Measurements from ENCODE around the gene RTTN. TPM values are rescaled to one million over a fixed set of nuclear protein-coding genes. Genes with fewer than 3 reads are reported as not detected.

The RTTN gene
- polyA plus RNA-seq, 1 donor (not counting 4 experiments of a cell fraction or from before 2014, with no cell fraction given) = 77.3 TPM

- no peaks in the 10 kb centered on the region for H3K27me3 ChIP-seq (ENCODE audit: control insufficient read depth, extremely low read depth, insufficient read depth, low read length)
- no peak overlapping the region for H3K4me3 ChIP-seq (ENCODE audit: control insufficient read depth in 2 of 3, extremely low read depth in 1 of 3, insufficient read depth in 2 of 3, low read depth in 1 of 3, low read length in 3 of 3)
- dilution Hi-C loops (cut with MboI; ENCODE audit: extremely low pct_ligation_motif_present, low sequenced_read_pairs) = no loop called here
- H3K4me2 ChIP-seq (ENCODE audit: control insufficient read depth, extremely low read depth, insufficient read depth, low read depth, low read length) = no peak overlapping the region
- no peak overlapping the region for H3K9ac ChIP-seq (ENCODE audit: control insufficient read depth, extremely low read depth, insufficient read depth, low read length)
- no peak for FAIRE-seq
- H3K9me1 ChIP-seq (ENCODE audit: control insufficient read depth, extremely low read depth, insufficient read depth, low read length) = no peaks in the 10 kb centered on the region
- no peaks in the 10 kb centered on the region for H3K4me1 ChIP-seq (ENCODE audit: control insufficient read depth, extremely low read depth, insufficient read depth, low read length)
- no peaks in the 10 kb centered on the region for H3K36me3 ChIP-seq (ENCODE audit: control insufficient read depth in 2 of 2, extremely low read depth in 1 of 2, insufficient read depth in 2 of 2, low read length in 2 of 2)
- H3K79me2 ChIP-seq (ENCODE audit: control insufficient read depth, insufficient read depth, low read length) = no peaks in the 10 kb centered on the region
- TF ChIP-seq CTCF (optimal IDR thresholded peaks at IDR 0.05 in 1 of 3, IDR thresholded peaks at IDR 0.05 in 1 of 3, conservative IDR thresholded peaks at IDR 0.05 in 1 of 3; ENCODE audit: extremely low read depth in 1 of 3, insufficient read depth in 2 of 3, low read length in 3 of 3) = no peak
- TF ChIP-seq EZH2 (IDR thresholded peaks at IDR 0.05; ENCODE audit: low read length) = no peak
- DNase-seq (ENCODE audit: low read depth, low spot score) = no peak
- H2AFZ ChIP-seq (ENCODE audit: control insufficient read depth, low read length) = no peak overlapping the region
- H4K20me1 ChIP-seq (ENCODE audit: control insufficient read depth, extremely low read depth, insufficient read depth, low read length) = no peaks in the 10 kb centered on the region
- no peak overlapping the region for H3K27ac ChIP-seq (ENCODE audit: control insufficient read depth, insufficient read depth, low read length)
- no peaks in the 10 kb centered on the region for H3K9me3 ChIP-seq (ENCODE audit: control insufficient read depth, low read depth, low read length)
Observed at GRCh38 chr18:70229639-70230038, 24.2 kb upstream of the RTTN start.

GRCh38 chr18:70228536-70228935 is 23.0 kb upstream of the RTTN start:
- Histone ChIP-seq H3K9me3 (ENCODE audit: control insufficient read depth, low read depth, low read length) (no peaks in the 10 kb centered on the region), H4K20me1 (ENCODE audit: control insufficient read depth, extremely low read depth, insufficient read depth, low read length) (no peaks in the 10 kb centered on the region), H3K27me3 (ENCODE audit: control insufficient read depth, extremely low read depth, insufficient read depth, low read length) (no peaks in the 10 kb centered on the region), H3K79me2 (ENCODE audit: control insufficient read depth, insufficient read depth, low read length) (no peaks in the 10 kb centered on the region), H3K4me3 (ENCODE audit: control insufficient read depth in 2 of 3, extremely low read depth in 1 of 3, insufficient read depth in 2 of 3, low read depth in 1 of 3, low read length in 3 of 3) (no peak overlapping the region), H3K4me2 (ENCODE audit: control insufficient read depth, extremely low read depth, insufficient read depth, low read depth, low read length) (no peak overlapping the region), H3K27ac (ENCODE audit: control insufficient read depth, insufficient read depth, low read length) (no peak overlapping the region), H3K4me1 (ENCODE audit: control insufficient read depth, extremely low read depth, insufficient read depth, low read length) (no peaks in the 10 kb centered on the region), H3K36me3 (ENCODE audit: control insufficient read depth in 2 of 2, extremely low read depth in 1 of 2, insufficient read depth in 2 of 2, low read length in 2 of 2) (no peaks in the 10 kb centered on the region), H2AFZ (ENCODE audit: control insufficient read depth, low read length) (no peak overlapping the region), H3K9ac (ENCODE audit: control insufficient read depth, extremely low read depth, insufficient read depth, low read length) (no peak overlapping the region), H3K9me1 (ENCODE audit: control insufficient read depth, extremely low read depth, insufficient read depth, low read length) (no peaks in the 10 kb centered on the region)
- TF ChIP-seq EZH2 (IDR thresholded peaks at IDR 0.05; ENCODE audit: low read length) (no peak), CTCF (optimal IDR thresholded peaks at IDR 0.05 in 1 of 3, IDR thresholded peaks at IDR 0.05 in 1 of 3, conservative IDR thresholded peaks at IDR 0.05 in 1 of 3; ENCODE audit: extremely low read depth in 1 of 3, insufficient read depth in 2 of 3, low read length in 3 of 3) (no peak)
- dilution Hi-C loops (cut with MboI; ENCODE audit: extremely low pct_ligation_motif_present, low sequenced_read_pairs) = no loop called here
- FAIRE-seq = no peak
- DNase-seq (ENCODE audit: low read depth, low spot score) = no peak

Measured in keratinocyte (primary cell).